GM21786 (cell line): Measurements from ENCODE around the gene AQP1.
A peak's percentile ranks its signal among the peaks of the same experiment; 100 is the strongest.

ENCODE experiments used
- ATAC-seq: cut with Tn5 transposase; IDR thresholded peaks from one replicate; pipeline ENCODE4 v1.9.1; 2021; ENCODE audit not compliant: unreplicated experiment

Gene AQP1

GRCh38 chr7:30881448-30881847 lies 30.2 kb upstream of the AQP1 start:
- ATAC-seq = no peak

GRCh38 chr7:30884881-30885280 lies 26.8 kb upstream of the AQP1 start:
- ATAC-seq = peak; percentile 52

- no peak for ATAC-seq
These were observed 25.0 kb upstream of the AQP1 start for GRCh38 chr7:30886608-30887011.

GRCh38 chr7:30887464-30887872 lies 24.2 kb upstream of the AQP1 start:
- ATAC-seq = no peak

GRCh38 chr7:30888747-30889146 lies 22.9 kb upstream of the AQP1 start:
- ATAC-seq = no peak

- ATAC-seq = no peak
These were observed 21.4 kb upstream of the AQP1 start for GRCh38 chr7:30890226-30890625.

- no peak for ATAC-seq
These were observed 18.3 kb upstream of the AQP1 start for GRCh38 chr7:30893357-30893756.

GRCh38 chr7:30894009-30894408 lies 17.6 kb upstream of the AQP1 start:
- ATAC-seq = no peak

GRCh38 chr7:30894866-30895605 lies 16.6 kb upstream of the AQP1 start:
- no peak for ATAC-seq

- ATAC-seq = no peak
These were observed 15.6 kb upstream of the AQP1 start for GRCh38 chr7:30896036-30896435.

GRCh38 chr7:30896783-30897637 lies 14.6 kb upstream of the AQP1 start:
- ATAC-seq = no peak

- no peak for ATAC-seq
These were observed 13.9 kb upstream of the AQP1 start for GRCh38 chr7:30897770-30898169.

GRCh38 chr7:30898411-30898810 lies 13.2 kb upstream of the AQP1 start:
- ATAC-seq = no peak

- ATAC-seq = no peak
These were observed 12.6 kb upstream of the AQP1 start for GRCh38 chr7:30899066-30899465.

GRCh38 chr7:30899630-30900029 lies 12.0 kb upstream of the AQP1 start:
- no peak for ATAC-seq

- ATAC-seq = no peak
These were observed 11.6 kb upstream of the AQP1 start for GRCh38 chr7:30900053-30900452.

GRCh38 chr7:30900803-30901362 lies 10.8 kb upstream of the AQP1 start:
- ATAC-seq = no peak

GRCh38 chr7:30901856-30902255 lies 9.8 kb upstream of the AQP1 start:
- no peak for ATAC-seq

- no peak for ATAC-seq
These were observed 9.2 kb upstream of the AQP1 start for GRCh38 chr7:30902466-30902865.

- ATAC-seq = no peak
These were observed 8.5 kb upstream of the AQP1 start for GRCh38 chr7:30903146-30903545.

- no peak for ATAC-seq
These were observed 7.1 kb upstream of the AQP1 start for GRCh38 chr7:30904561-30904960.
